Neuronal stem cell (in vitro differentiated cells): ENCODE results near the gene ACTRT2.

Experiments
- DNase-seq: peaks from one replicate; pipeline ENCODE4 v3.0.0-alpha.2; 2013; ENCODE audit warnings: low spot score
- H2AFZ ChIP-seq: one replicate; pipeline ENCODE4 v1.6.1; 2013; ENCODE audit warnings: mild to moderate bottlenecking, low read length, inconsistent platforms
- H2AK5ac ChIP-seq: 2 replicates; pipeline ENCODE4 v1.6.1; 2013; ENCODE audit warnings: low read depth, mild to moderate bottlenecking, inconsistent platforms, low read length, moderate library complexity, mixed read lengths
- H2BK120ac ChIP-seq: 2 replicates; pipeline ENCODE4 v1.6.1; 2013; ENCODE audit warnings: low read depth, mild to moderate bottlenecking, inconsistent platforms, low read length, moderate library complexity, mixed read lengths
- H2BK12ac ChIP-seq: one replicate; pipeline ENCODE4 v1.6.1; 2013; ENCODE audit warnings: low read length, inconsistent platforms
- H2BK15ac ChIP-seq: 2 replicates; pipeline ENCODE4 v1.6.1; 2013; ENCODE audit warnings: mild to moderate bottlenecking, low read length, inconsistent platforms, mixed read lengths
- H2BK5ac ChIP-seq: one replicate; pipeline ENCODE4 v1.6.1; 2013; ENCODE audit warnings: inconsistent platforms, mild to moderate bottlenecking, low read length, moderate library complexity
- H3K14ac ChIP-seq: one replicate; pipeline ENCODE4 v1.6.1; 2013; ENCODE audit warnings: low read length, inconsistent platforms
- H3K18ac ChIP-seq: 2 replicates; pipeline ENCODE4 v1.6.1; 2013; ENCODE audit warnings: low read length, inconsistent platforms
- H3K23ac ChIP-seq: 2 replicates; pipeline ENCODE4 v1.6.1; 2013; ENCODE audit warnings: low read depth, mild to moderate bottlenecking, mixed read lengths, low read length, inconsistent platforms; ENCODE audit not compliant: poor library complexity
- H3K27ac ChIP-seq: replicated peaks from 3 replicates; pipeline ENCODE4 v1.5.1; 2013; ENCODE audit warnings: low read length, inconsistent platforms
- H3K27me3 ChIP-seq, 3 experiments: 2 replicates each; pipeline ENCODE4 v1.6.1; 2013; ENCODE audit warnings: low read length in 3 of 3, mild to moderate bottlenecking in 2 of 3, inconsistent platforms in 1 of 3, low read depth in 1 of 3, mixed read lengths in 1 of 3, moderate library complexity in 1 of 3; ENCODE audit not compliant: control insufficient read depth in 3 of 3, insufficient read depth in 3 of 3
- H3K36me3 ChIP-seq, 2 donors: replicated peaks in 1 of 2; 2 replicates each; pipeline ENCODE4 v1.6.1; 2013; ENCODE audit warnings: low read length in 2 of 2; ENCODE audit not compliant: control insufficient read depth in 2 of 2, insufficient read depth in 2 of 2
- H3K4ac ChIP-seq: 2 replicates; pipeline ENCODE4 v1.6.1; 2013; ENCODE audit warnings: inconsistent platforms, mild to moderate bottlenecking, low read length, moderate library complexity
- H3K4me1 ChIP-seq, 2 donors: 1 replicate in 1 of 2; 2 replicates in 1 of 2; pipeline ENCODE4 v1.6.1; 2013; ENCODE audit warnings: low read length in 2 of 2, low read depth in 1 of 2; ENCODE audit not compliant: control insufficient read depth in 2 of 2, insufficient read depth in 1 of 2
- H3K4me2 ChIP-seq: one replicate; pipeline ENCODE4 v1.6.1; 2013; ENCODE audit warnings: mild to moderate bottlenecking, low read length, inconsistent platforms; ENCODE audit not compliant: insufficient read depth, poor library complexity, severe bottlenecking
- H3K4me3 ChIP-seq, 2 donors: 2 replicates each; pipeline ENCODE4 v1.5.1; 2013; ENCODE audit warnings: low read length in 2 of 2, mild to moderate bottlenecking in 2 of 2, inconsistent platforms in 1 of 2, moderate library complexity in 1 of 2
- H3K79me1 ChIP-seq: one replicate; pipeline ENCODE4 v1.6.1; 2013; ENCODE audit warnings: low read depth, mild to moderate bottlenecking, inconsistent platforms, low read length, moderate library complexity
- H3K9ac ChIP-seq: one replicate; pipeline ENCODE4 v1.6.1; 2013; ENCODE audit warnings: mild to moderate bottlenecking, low read depth, low read length, inconsistent platforms; ENCODE audit not compliant: poor library complexity
- H3K9me3 ChIP-seq, 2 donors: replicated peaks in 1 of 2; 2 replicates each; pipeline versions ENCODE3 to v1.6.1; 2013; ENCODE audit warnings: low read length in 2 of 2, mild to moderate bottlenecking in 2 of 2, inconsistent platforms in 1 of 2, low read depth in 1 of 2, mixed read lengths in 1 of 2, moderate library complexity in 1 of 2; ENCODE audit not compliant: control insufficient read depth in 2 of 2, insufficient read depth in 1 of 2
- H4K8ac ChIP-seq: one replicate; pipeline ENCODE4 v1.6.1; 2013; ENCODE audit warnings: low read depth, mild to moderate bottlenecking, inconsistent platforms, low read length, moderate library complexity
- H4K91ac ChIP-seq: one replicate; pipeline ENCODE4 v1.6.1; 2013; ENCODE audit warnings: low read length, low read depth, mild to moderate bottlenecking, inconsistent platforms; ENCODE audit not compliant: poor library complexity
- WGBS, 2 donors: extraction: QIAGEN DNeasy Blood & Tissue Kit; methylation state at CpG; one replicate each; pipeline ENCODE4 v1.1.7; 2013; ENCODE audit warnings: missing lambda C conversion rate in 2 of 2, mixed read lengths in 1 of 2; ENCODE audit not compliant: insufficient read length in 2 of 2, insufficient replicate concordance in 1 of 2; ENCODE audit errors: extremely low coverage in 2 of 2; 5-methylcytosine and 5-hydroxymethylcytosine counted together

ACTRT2 gene

GRCh38 chr1:3031401-3032221, 10.3 kb downstream of the ACTRT2 start:
- H4K8ac ChIP-seq, result peak overlapping the region; percentile 3
- H3K36me3 ChIP-seq, result no peaks in the 10 kb centered on the region
- peaks cover 0 to 2% of the 10 kb centered on the region in 2 donors for H3K9me3 ChIP-seq
- no peak overlapping the region for H2AFZ ChIP-seq
- peaks cover 2% of the 10 kb centered on the region for H3K79me1 ChIP-seq
- peak overlapping the region; percentile 8 for H3K14ac ChIP-seq
- H3K4me3 ChIP-seq, result no peak overlapping the region
- H2AK5ac ChIP-seq, result peak overlapping the region; percentile 90
- peak overlapping the region; percentile 55 for H3K23ac ChIP-seq
- no peak overlapping the region for H4K91ac ChIP-seq
- H3K9ac ChIP-seq, result no peak overlapping the region
- no peak for DNase-seq
- H2BK5ac ChIP-seq, result peak overlapping the region; percentile 11
- H3K4me2 ChIP-seq, result no peak overlapping the region
- no peak overlapping the region for H2BK120ac ChIP-seq
- peaks cover 0 to 38% (median 0%) of the 10 kb centered on the region in 3 experiments for H3K27me3 ChIP-seq
- H3K27ac ChIP-seq, result no peak overlapping the region
- no peaks in the 10 kb centered on the region for H3K4me1 ChIP-seq
- H3K4ac ChIP-seq, result no peak overlapping the region
- H3K18ac ChIP-seq, result peak overlapping the region; percentile 76
- H2BK15ac ChIP-seq, result peak overlapping the region; percentile 67
- no CpG with 5 or more reads among the region's 35 CpGs for WGBS, 2 donors
- H2BK12ac ChIP-seq, result peak overlapping the region; percentile 58

- peak overlapping the region; percentile 90 for H2AK5ac ChIP-seq
- H2BK120ac ChIP-seq, result no peak overlapping the region
- no peaks in the 10 kb centered on the region for H3K4me1 ChIP-seq
- H3K23ac ChIP-seq, result peak overlapping the region; percentile 81
- H3K9ac ChIP-seq, result no peak overlapping the region
- H4K8ac ChIP-seq, result no peak overlapping the region
- peak overlapping the region; percentile 17 for H3K4ac ChIP-seq
- H2BK12ac ChIP-seq, result peak overlapping the region; percentile 58
- H2BK15ac ChIP-seq, result no peak overlapping the region
- DNase-seq, result no peak
- H3K36me3 ChIP-seq, result no peaks in the 10 kb centered on the region
- WGBS, 2 donors, result no CpG with 5 or more reads among the region's 21 CpGs
- H4K91ac ChIP-seq, result no peak overlapping the region
- H3K14ac ChIP-seq, result peak overlapping the region; percentile 47
- no peak overlapping the region for H2AFZ ChIP-seq
- H3K79me1 ChIP-seq, result peaks cover 2% of the 10 kb centered on the region
- H3K9me3 ChIP-seq, result no peaks in the 10 kb centered on the region
- peaks cover 0 to 45% (median 0%) of the 10 kb centered on the region in 3 experiments for H3K27me3 ChIP-seq
- H3K4me2 ChIP-seq, result no peak overlapping the region
- no peak overlapping the region for H3K4me3 ChIP-seq
- peak overlapping the region; percentile 11 for H2BK5ac ChIP-seq
- peak overlapping the region; percentile 72 for H3K18ac ChIP-seq
- H3K27ac ChIP-seq, result no peak overlapping the region
These were observed 11.2 kb downstream of the ACTRT2 start for GRCh38 chr1:3032371-3033039.

- Histone ChIP-seq H3K36me3 (no peaks in the 10 kb centered on the region), H2BK12ac (no peak overlapping the region), H2BK5ac (no peak overlapping the region), H2AK5ac (no peak overlapping the region), H3K9me3 (no peaks in the 10 kb centered on the region), H3K4me3 (no peak overlapping the region), H3K4ac (no peak overlapping the region), H3K14ac (no peak overlapping the region), H4K8ac (no peak overlapping the region), H4K91ac (no peak overlapping the region), H2AFZ (no peak overlapping the region), H3K23ac (no peak overlapping the region), H2BK120ac (no peak overlapping the region), H3K4me1 (no peaks in the 10 kb centered on the region), H3K18ac (no peak overlapping the region), H3K4me2 (no peak overlapping the region), H2BK15ac (no peak overlapping the region), H3K79me1 (peaks cover 2% of the 10 kb centered on the region), H3K27me3 (peaks cover 0 to 50% (median 0%) of the 10 kb centered on the region in 3 experiments), H3K9ac (no peak overlapping the region), H3K27ac (no peak overlapping the region)
- no CpG with 5 or more reads among the region's 25 CpGs for WGBS, 2 donors
- DNase-seq, result no peak
These were observed 11.9 kb downstream of the ACTRT2 start for GRCh38 chr1:3033040-3033789.

GRCh38 chr1:3033790-3034090, 12.5 kb downstream of the ACTRT2 start:
- no peak overlapping the region for H2AFZ ChIP-seq

More at GRCh38 chr1:3033790-3034090, 12.5 kb downstream of the ACTRT2 start:
- Histone ChIP-seq H2BK15ac (no peak overlapping the region), H3K27ac (no peak overlapping the region), H3K79me1 (peaks cover 2% of the 10 kb centered on the region), H2BK12ac (no peak overlapping the region), H3K18ac (no peak overlapping the region), H3K9ac (no peak overlapping the region), H3K4ac (no peak overlapping the region), H3K27me3 (peaks cover 0 to 54% (median 0%) of the 10 kb centered on the region in 3 experiments), H3K4me2 (no peak overlapping the region), H4K91ac (no peak overlapping the region), H3K9me3 (no peaks in the 10 kb centered on the region), H3K36me3 (no peaks in the 10 kb centered on the region), H3K4me3 (no peak overlapping the region), H3K14ac (no peak overlapping the region), H2BK120ac (no peak overlapping the region), H2AK5ac (no peak overlapping the region), H4K8ac (no peak overlapping the region), H3K23ac (no peak overlapping the region), H3K4me1 (no peaks in the 10 kb centered on the region), H2BK5ac (no peak overlapping the region)
- no peak for DNase-seq
- WGBS, 2 donors, result no CpG with 5 or more reads among the region's 4 CpGs
